Middle frontal gyrus (tissue), 1 donor: ENCODE data around the gene DISC1.
"Not testable (repeated sequence)": the region's sequence is repeated elsewhere in the genome, so short reads cannot be mapped to it uniquely, and the experiment has no call there.

Experiments
- DNase-seq: peaks from one replicate; pipeline ENCODE4 v3.0.0-alpha.2; 2015; ENCODE audit warnings: low spot score; ENCODE audit errors: extremely low spot score

Gene DISC1

GRCh38 chr1:231926340-231926739, 299.8 kb downstream of the DISC1 start:
- no peak for DNase-seq

DNA sequence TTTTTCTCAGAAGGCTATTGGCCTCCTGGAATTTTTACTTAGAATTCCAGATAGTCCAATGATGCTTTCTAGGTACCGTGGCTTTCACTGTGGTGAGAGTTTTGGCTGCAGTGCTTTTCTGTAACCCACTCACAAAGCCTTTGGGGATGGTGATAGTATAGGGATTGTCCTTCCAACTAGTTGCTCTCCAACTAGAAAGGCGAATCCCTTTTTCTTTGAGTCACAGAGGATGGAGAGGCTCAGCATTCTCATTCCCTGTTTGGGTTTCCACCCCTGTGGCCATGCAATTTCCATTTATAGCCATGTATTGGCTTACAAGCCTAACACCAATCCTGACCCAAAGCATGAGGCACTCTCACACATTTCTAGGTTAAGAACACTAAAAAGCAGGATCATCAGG, 300.3 kb downstream of the DISC1 start:
- no peak for DNase-seq

DNA sequence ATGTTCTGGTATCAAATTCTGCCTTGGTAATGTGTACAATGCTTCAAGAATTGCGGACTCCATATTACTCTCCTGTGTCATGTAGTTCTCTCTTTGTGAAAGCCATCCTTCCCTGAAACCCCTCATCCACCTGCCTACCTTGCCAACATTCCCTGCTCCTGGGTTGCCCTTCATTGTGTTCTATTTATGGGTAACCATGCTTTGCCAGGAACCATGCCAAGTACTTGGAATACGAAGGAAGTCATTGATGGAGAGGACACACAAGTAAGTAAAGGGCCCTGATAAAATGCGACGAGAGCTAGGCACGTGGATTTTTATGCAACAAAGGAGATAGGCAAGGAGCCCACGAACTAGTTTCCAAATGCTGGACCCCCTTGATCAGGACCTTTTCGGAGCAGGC, 300.8 kb downstream of the DISC1 start:
- no peak for DNase-seq

DNA sequence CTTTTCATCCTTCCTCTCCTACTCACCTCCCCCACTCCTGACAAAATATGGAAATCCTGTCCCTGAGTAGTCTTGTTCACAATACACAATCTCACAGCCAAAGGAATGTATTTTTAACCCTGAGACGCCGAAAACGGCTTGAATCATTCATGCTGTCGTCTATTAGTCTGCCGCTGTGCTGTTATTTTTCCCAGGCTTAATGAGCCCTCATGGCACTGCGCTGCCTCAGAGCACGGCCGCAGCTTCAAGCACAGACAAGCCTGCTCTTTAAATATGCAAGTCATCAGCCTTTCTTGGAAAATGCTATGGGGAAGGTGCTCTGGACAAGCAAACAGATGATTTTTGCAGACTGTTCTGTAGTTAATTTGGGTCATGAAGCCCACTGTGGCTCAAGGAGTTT, 302.7 kb downstream of the DISC1 start:
- DNase-seq: no peak

DNA sequence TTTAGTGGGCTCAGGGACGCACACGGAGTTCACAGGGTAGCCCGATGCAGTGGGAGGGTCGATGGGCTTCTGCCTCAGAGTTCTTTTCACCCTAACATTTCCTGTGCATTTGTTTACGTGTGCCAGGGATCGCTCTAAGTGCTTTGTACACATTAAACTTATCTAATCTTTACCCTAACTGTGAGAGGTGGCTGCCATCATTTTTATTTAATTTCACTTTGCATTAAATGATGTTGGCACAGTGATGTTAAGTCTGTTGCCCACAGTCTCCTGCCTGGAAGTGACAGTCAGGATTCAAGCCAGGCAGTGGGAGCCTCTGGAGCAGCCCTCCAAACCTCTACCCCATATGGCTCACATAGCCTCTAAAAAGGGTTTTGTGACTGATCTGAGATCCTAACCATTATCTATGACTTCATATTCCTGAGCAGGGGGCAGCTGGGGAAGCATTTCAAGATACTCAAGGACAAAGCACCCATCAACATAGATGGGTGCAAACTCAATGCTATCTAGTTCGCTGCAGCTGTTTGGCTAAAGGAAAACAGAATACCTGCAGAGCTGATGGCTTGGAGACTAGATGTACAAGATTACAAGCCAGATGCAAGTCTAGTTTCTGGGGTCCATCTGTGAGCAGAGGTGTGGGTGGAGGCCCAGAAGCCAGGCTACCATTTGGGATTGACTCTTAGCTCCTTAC, 303.8 kb downstream of the DISC1 start:
- no peak for DNase-seq

- no peak for DNase-seq
These were observed 304.6 kb downstream of the DISC1 start for GRCh38 chr1:231931146-231931545.

DNA sequence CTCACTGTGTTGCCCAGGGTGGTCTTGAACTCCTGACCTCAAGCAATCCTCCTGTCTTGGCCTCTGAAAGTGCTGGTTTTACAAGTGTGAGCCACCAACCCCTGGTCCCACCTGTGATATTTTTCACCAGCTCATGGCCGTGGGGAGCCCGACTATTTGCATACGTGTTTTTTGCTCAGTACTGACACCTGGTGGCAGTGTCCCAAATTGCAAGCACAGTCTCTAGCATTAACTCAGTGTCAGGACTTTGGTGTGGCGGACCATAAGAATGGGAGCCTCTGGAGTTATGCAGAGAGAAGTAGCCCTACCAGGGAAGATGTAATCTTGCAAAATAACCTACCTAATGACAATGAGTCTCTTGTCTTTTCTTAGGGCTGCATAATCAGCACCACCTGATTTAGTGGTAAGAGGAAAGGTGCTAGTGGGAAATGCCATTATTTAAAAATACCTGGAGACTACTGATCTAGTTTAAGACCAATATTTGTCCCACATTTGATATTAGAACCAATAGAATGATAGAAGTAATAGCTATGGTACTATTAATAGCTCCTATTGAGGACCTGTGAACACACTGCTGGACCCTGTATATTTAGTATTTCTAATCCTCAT, 305.4 kb downstream of the DISC1 start:
- DNase-seq: no peak

DNA sequence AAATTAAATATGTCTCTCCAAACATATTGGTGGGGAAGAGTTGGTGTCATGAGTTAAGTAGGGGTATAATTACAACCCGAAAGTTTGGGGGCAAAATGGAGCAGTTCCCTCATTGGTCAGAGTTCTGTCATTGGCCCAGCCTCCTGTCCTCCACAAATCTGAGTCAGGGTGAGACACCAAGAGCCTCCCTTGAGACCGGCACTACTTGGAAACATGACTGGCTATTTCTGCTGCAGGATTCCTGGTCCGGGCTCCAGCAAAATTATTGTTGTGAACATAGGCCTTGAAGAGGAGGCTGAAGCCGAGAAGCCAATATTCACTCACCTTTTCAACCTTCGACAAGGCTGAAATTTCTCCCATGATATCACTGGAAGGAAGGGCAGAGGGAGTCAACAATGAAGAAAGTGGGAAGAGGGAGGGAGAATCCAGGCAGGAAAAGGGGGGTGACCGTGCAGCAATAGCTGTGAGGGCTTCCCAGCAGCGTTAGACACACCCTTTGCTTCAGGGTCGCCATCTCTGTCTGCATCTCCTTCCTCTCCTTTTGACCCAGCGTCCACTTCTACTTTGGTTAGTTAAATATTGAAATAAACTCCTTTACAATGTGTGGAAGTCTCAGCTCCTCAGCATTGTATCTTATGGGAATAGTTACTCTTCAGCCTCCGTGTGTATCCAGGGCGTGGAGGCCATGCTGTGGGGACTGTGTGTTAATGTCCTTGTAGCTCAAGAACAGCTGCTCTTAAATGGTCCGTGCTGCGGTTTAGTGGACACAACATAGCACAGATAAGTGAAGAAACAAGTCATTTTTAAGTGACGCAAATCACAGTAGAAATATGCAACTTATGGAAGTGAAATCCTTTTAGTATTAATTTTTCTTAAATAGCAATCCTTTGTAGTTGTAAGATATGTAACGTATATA, 307.4 kb downstream of the DISC1 start:
- DNase-seq: no peak

GRCh38 chr1:231934797-231935196, 308.2 kb downstream of the DISC1 start:
- no peak for DNase-seq

- no peak for DNase-seq
These were observed 309.3 kb downstream of the DISC1 start for GRCh38 chr1:231935856-231936255.

GRCh38 chr1:231936983-231937775, 310.6 kb downstream of the DISC1 start:
- no peak for DNase-seq

GRCh38 chr1:231938211-231938610, 311.6 kb downstream of the DISC1 start:
- no peak for DNase-seq

- DNase-seq: no peak
These were observed 312.1 kb downstream of the DISC1 start for GRCh38 chr1:231938711-231939110.

- DNase-seq: no peak
These were observed 312.5 kb downstream of the DISC1 start for GRCh38 chr1:231939118-231939517.

- no peak for DNase-seq
These were observed 313.5 kb downstream of the DISC1 start for GRCh38 chr1:231940116-231940515.

GRCh38 chr1:231940701-231941100, 314.1 kb downstream of the DISC1 start:
- no peak for DNase-seq

DNA sequence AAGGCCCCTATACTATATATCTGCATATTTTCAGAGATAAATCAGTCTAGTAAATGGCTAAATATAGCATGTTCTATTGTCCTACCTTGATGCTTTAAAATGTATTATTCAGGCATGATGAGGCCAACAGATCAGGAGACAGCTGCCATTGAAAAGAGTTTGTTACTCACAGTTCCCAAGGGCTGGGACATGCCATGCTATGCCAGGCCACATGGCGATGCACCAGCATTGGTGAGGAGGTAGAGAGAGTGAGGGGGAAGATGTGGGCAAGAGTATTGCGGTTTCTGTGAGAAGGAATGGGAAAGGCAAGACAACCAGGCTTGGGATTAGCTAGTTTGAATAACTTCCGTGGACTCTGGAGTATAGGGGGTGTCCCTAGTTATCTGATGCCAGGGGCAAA, 316.5 kb downstream of the DISC1 start:
- no peak for DNase-seq

GRCh38 chr1:231948102-231948501, 321.5 kb downstream of the DISC1 start:
- not testable (repeated sequence) for DNase-seq

GRCh38 chr1:231949277-231950091, 322.9 kb downstream of the DISC1 start:
- DNase-seq: peak; percentile 9

GRCh38 chr1:231950331-231951128, 323.9 kb downstream of the DISC1 start:
- no peak for DNase-seq
